H1 (cell line): ENCODE measurements around the gene VSIG10. TPM values are rescaled to one million over a fixed set of nuclear protein-coding genes. Genes with fewer than 3 reads are reported as not detected.

Source experiments
- CTCF ChIA-PET: fragments of 300-600 bp; sonication (Branson Sonifier 250); formaldehyde crosslinking; loops from one replicate; lab custom pipeline; 2021; ENCODE audit not compliant: partially characterized antibody; lab: Charles Lee
- POLR2A ChIA-PET: fragments of 300-600 bp; sonication (Branson Sonifier 250); formaldehyde crosslinking; loops from one replicate; lab custom pipeline; 2021; ENCODE audit warnings: inconsistent platforms; ENCODE audit not compliant: partially characterized antibody; lab: Charles Lee
- DNase-seq, 2 experiments: peaks; one replicate each; pipeline versions ENCODE4 v3.0.0 to v3.0.0-alpha.2; 2010 to 2022; ENCODE audit warnings: low spot score in 2 of 2, low read depth in 1 of 2, mixed read lengths in 1 of 2
- FAIRE-seq: peaks from 2 replicates; lab custom pipeline; 2011; peaks lifted over from hg19 to GRCh38; lab: Jason Lieb, UNC
- H2AFZ ChIP-seq: 2 replicates; pipeline ENCODE4 v1.8.1; 2012; ENCODE audit warnings: low read length, inconsistent platforms
- H2AK5ac ChIP-seq: 2 replicates; pipeline ENCODE4 v1.6.1; 2013; ENCODE audit warnings: low read depth, low read length
- H2BK120ac ChIP-seq: replicated peaks from 2 replicates; pipeline ENCODE3; 2013; ENCODE audit warnings: low read depth, low read length, inconsistent platforms
- H2BK12ac ChIP-seq: 2 replicates; pipeline ENCODE4 v1.6.1; 2013; ENCODE audit warnings: low read depth, low read length
- H2BK15ac ChIP-seq: 2 replicates; pipeline ENCODE4 v1.6.1; 2013; ENCODE audit warnings: low read length
- H2BK20ac ChIP-seq: 2 replicates; pipeline ENCODE4 v1.6.1; 2013; ENCODE audit warnings: low read length
- H2BK5ac ChIP-seq: 2 replicates; pipeline ENCODE4 v1.6.1; 2013; ENCODE audit warnings: low read depth, low read length
- H3K14ac ChIP-seq: 2 replicates; pipeline ENCODE4 v1.6.1; 2013; ENCODE audit warnings: inconsistent platforms; ENCODE audit not compliant: insufficient read length
- H3K18ac ChIP-seq: 2 replicates; pipeline ENCODE4 v1.6.1; 2013; ENCODE audit warnings: low read length; ENCODE audit errors: extremely low read depth
- H3K23ac ChIP-seq: 2 replicates; pipeline ENCODE4 v1.6.1; 2013; ENCODE audit warnings: inconsistent platforms; ENCODE audit not compliant: insufficient read length
- H3K23me2 ChIP-seq: 2 replicates; pipeline ENCODE4 v1.6.1; 2013; ENCODE audit warnings: low read depth, low read length
- H3K27ac ChIP-seq: 2 replicates; pipeline ENCODE4 v1.6.1; 2011; ENCODE audit warnings: low read depth, low read length, inconsistent platforms
- H3K27me3 ChIP-seq, 4 experiments: replicated peaks in 1 of 4; 1 replicate in 1 of 4; 2 replicates in 3 of 4; pipeline versions ENCODE4 v1.6.1 to v1.8.1; 2011 to 2013; ENCODE audit warnings: low read length in 3 of 4, mild to moderate bottlenecking in 3 of 4, inconsistent platforms in 2 of 4, mixed read lengths in 2 of 4, moderate library complexity in 1 of 4; ENCODE audit not compliant: control insufficient read depth in 3 of 4, insufficient read depth in 3 of 4; ENCODE audit errors: extremely low read depth in 1 of 4
- H3K36me3 ChIP-seq, 4 experiments: 2 replicates each; pipeline versions ENCODE4 v1.6.1 to v1.8.1; 2011 to 2013; ENCODE audit warnings: mild to moderate bottlenecking in 4 of 4, low read length in 3 of 4, moderate library complexity in 2 of 4, control low read depth in 1 of 4, inconsistent platforms in 1 of 4; ENCODE audit not compliant: insufficient read depth in 4 of 4, control insufficient read depth in 2 of 4
- H3K4ac ChIP-seq: replicated peaks from 2 replicates; pipeline ENCODE3; 2013; ENCODE audit warnings: low read length, low read depth, mixed read lengths, inconsistent platforms; ENCODE audit not compliant: insufficient read length
- H3K4me1 ChIP-seq, 4 experiments: replicated peaks in 1 of 4; 1 replicate in 1 of 4; 2 replicates in 3 of 4; pipeline versions ENCODE4 v1.6.1 to v1.8.1; 2011 to 2013; ENCODE audit warnings: low read length in 3 of 4, inconsistent platforms in 2 of 4, mixed read lengths in 1 of 4; ENCODE audit not compliant: insufficient read depth in 4 of 4, control insufficient read depth in 3 of 4
- H3K4me2 ChIP-seq, 2 experiments: 2 replicates each; pipeline versions ENCODE4 v1.6.1 to v1.8.1; 2011 to 2013; ENCODE audit warnings: low read depth in 2 of 2, low read length in 2 of 2, control low read depth in 1 of 2, inconsistent platforms in 1 of 2, mild to moderate bottlenecking in 1 of 2; ENCODE audit not compliant: insufficient read depth in 1 of 2
- H3K4me3 ChIP-seq, 4 experiments: fragments of 200-600, 300-600 bp in 1 of 4; sonication (generic), shearing (Covaris generic), sonication (Bioruptor Twin) in 1 of 4; 2 replicates each; pipeline versions ENCODE4 v1.5.1 to v1.8.1; 2011 to 2016; ENCODE audit warnings: low read length in 4 of 4, low read depth in 3 of 4, control low read depth in 2 of 4, inconsistent platforms in 2 of 4, mild to moderate bottlenecking in 2 of 4, mixed read lengths in 1 of 4, moderate library complexity in 1 of 4; ENCODE audit not compliant: insufficient read depth in 2 of 4; ENCODE audit errors: extremely low read depth in 1 of 4
- H3K56ac ChIP-seq: replicated peaks from 2 replicates; pipeline ENCODE3; 2013; ENCODE audit warnings: low read depth, mild to moderate bottlenecking, mixed read lengths, low read length, inconsistent platforms; ENCODE audit not compliant: insufficient read length
- H3K79me1 ChIP-seq: 2 replicates; pipeline ENCODE4 v1.6.1; 2013; ENCODE audit warnings: low read depth, low read length, control low read depth
- H3K79me2 ChIP-seq, 2 experiments: 2 replicates each; pipeline versions ENCODE4 v1.6.1 to v1.8.1; 2012 to 2013; ENCODE audit warnings: low read length in 2 of 2, mild to moderate bottlenecking in 2 of 2, inconsistent platforms in 1 of 2; ENCODE audit not compliant: insufficient read depth in 2 of 2, control insufficient read depth in 1 of 2
- H3K9ac ChIP-seq, 4 experiments: replicated peaks in 1 of 4; 1 replicate in 1 of 4; 2 replicates in 3 of 4; pipeline versions ENCODE4 v1.6.1 to v1.8.1; 2011 to 2013; ENCODE audit warnings: low read depth in 3 of 4, low read length in 3 of 4, control low read depth in 2 of 4, mild to moderate bottlenecking in 2 of 4, moderate library complexity in 2 of 4, inconsistent platforms in 1 of 4; ENCODE audit errors: extremely low read depth in 1 of 4
- H3K9me3 ChIP-seq, 2 experiments: 2 replicates each; pipeline versions ENCODE4 v1.6.1 to v1.8.1; 2012 to 2013; ENCODE audit warnings: mild to moderate bottlenecking in 2 of 2, moderate library complexity in 2 of 2, control low read depth in 1 of 2, inconsistent platforms in 1 of 2, low read depth in 1 of 2, low read length in 1 of 2, mixed read lengths in 1 of 2; ENCODE audit not compliant: insufficient read depth in 2 of 2
- H4K20me1 ChIP-seq, 2 experiments: replicated peaks in 1 of 2; 2 replicates each; pipeline versions ENCODE3 to v1.8.1; 2011 to 2013; ENCODE audit warnings: inconsistent platforms in 2 of 2, low read length in 2 of 2, mild to moderate bottlenecking in 1 of 2; ENCODE audit not compliant: insufficient read depth in 2 of 2, control insufficient read depth in 1 of 2
- H4K5ac ChIP-seq: 2 replicates; pipeline ENCODE4 v1.6.1; 2013; ENCODE audit warnings: low read length, low read depth, mixed read lengths, inconsistent platforms; ENCODE audit not compliant: insufficient read length
- H4K8ac ChIP-seq: 2 replicates; pipeline ENCODE4 v1.8.0; 2013; ENCODE audit warnings: mild to moderate bottlenecking, moderate library complexity, low read length, inconsistent platforms; ENCODE audit not compliant: insufficient read depth; ENCODE audit errors: extremely low read depth
- H4K91ac ChIP-seq: replicated peaks from 2 replicates; pipeline ENCODE3; 2013; ENCODE audit warnings: low read length, mixed read lengths, inconsistent platforms; ENCODE audit not compliant: insufficient read length
- ASH2L ChIP-seq: fragments of 200-600, 300-600 bp; sonication (generic); IDR thresholded peaks from one replicate; pipeline ENCODE4 v1.7.1; 2017; ENCODE audit warnings: low read length
- GTF2F1 ChIP-seq: IDR thresholded peaks from 2 replicates; pipeline ENCODE4 v1.6.1; 2012; ENCODE audit warnings: low read depth, low read length, improper control_type of control experiment, borderline replicate concordance
- POLR2A ChIP-seq, 2 experiments: IDR thresholded peaks; 1 replicate in 1 of 2; 2 replicates in 1 of 2; pipeline ENCODE4 v1.6.1; 2011; ENCODE audit warnings: low read depth in 2 of 2, low read length in 2 of 2, mild to moderate bottlenecking in 2 of 2; ENCODE audit errors: control extremely low read depth in 1 of 2
- POLR2AphosphoS5 ChIP-seq: IDR thresholded peaks from 2 replicates; pipeline ENCODE4 v1.6.1; 2011; ENCODE audit warnings: low read depth, low read length
- RBBP5 ChIP-seq: IDR thresholded peaks from 2 replicates; pipeline ENCODE4 v1.7.1; 2012; ENCODE audit warnings: low read depth, mild to moderate bottlenecking, inconsistent platforms, low read length, moderate library complexity, borderline replicate concordance
- SAP30 ChIP-seq: fragments of 300-600 bp; sonication (generic); IDR thresholded peaks from 2 replicates; pipeline ENCODE4 v1.7.1; 2012; ENCODE audit warnings: low read length, moderate library complexity, mild to moderate bottlenecking, inconsistent platforms; ENCODE audit not compliant: insufficient read depth, insufficient replicate concordance
- SIN3A ChIP-seq, 2 experiments: IDR thresholded peaks in 1 of 2; conservative IDR thresholded peaks in 1 of 2; 2 replicates each; pipeline ENCODE4 v1.6.1; 2011 to 2012; ENCODE audit warnings: low read length in 2 of 2, improper control_type of control experiment in 1 of 2, low read depth in 1 of 2, mild to moderate bottlenecking in 1 of 2
- SP1 ChIP-seq: IDR thresholded peaks from 2 replicates; pipeline ENCODE4 v1.6.1; 2011; ENCODE audit warnings: low read depth, low read length
- TAF1 ChIP-seq: IDR thresholded peaks from 2 replicates; pipeline ENCODE4 v1.6.1; 2011; ENCODE audit warnings: mild to moderate bottlenecking, low read depth, low read length
- TBP ChIP-seq: IDR thresholded peaks from 2 replicates; pipeline ENCODE4 v1.6.1; 2011; ENCODE audit warnings: low read depth, low read length, improper control_type of control experiment
- WGBS, 2 experiments: shearing (Covaris generic) in 1 of 2; methylation state at CpG; one replicate each; pipeline versions ENCODE4 v1.1.6 to v1.1.7; 2013 to 2015; ENCODE audit warnings: low lambda C conversion rate in 2 of 2, mixed read lengths in 2 of 2, inconsistent platforms in 1 of 2, low coverage in 1 of 2, missing lambda C conversion rate in 1 of 2; ENCODE audit not compliant: insufficient replicate concordance in 2 of 2, insufficient coverage in 1 of 2, insufficient read length in 1 of 2; ENCODE audit errors: extremely low coverage in 1 of 2, missing lambda C conversion rate in 1 of 2; 5-methylcytosine and 5-hydroxymethylcytosine counted together
- polyA plus RNA-seq, 7 experiments: library from polyadenylated mRNA; depleted of rRNA in 3 of 7; stranded (reverse) in 5 of 7; unstranded in 2 of 7; fragments of >200 nt in 5 of 7; fragments of 200-250 nt in 2 of 7; gene quantifications; 1 replicate in 5 of 7; 2 replicates in 1 of 7; 4 replicates in 1 of 7; pipeline versions ENCODE4 v1.2.1 to v1.2.3, GENCODE V29; 2011 to 2013; ENCODE audit warnings: missing spikeins in 2 of 7, mixed read lengths in 2 of 7
- total RNA-seq: library from RNA; stranded (reverse); fragmentation: NEBNext Ultra II Directional; extraction: Animal tissue kit (Norgen Biotek cat#: 25700); gene quantifications from 2 replicates; pipeline ENCODE4 v1.2.1, GENCODE V29; 2021

VSIG10 gene
- total and polyA plus RNA-seq, 2 of the 8 experiments (the other 6 are each of a cell fraction or from before 2014, with no cell fraction given) = 34.4 to 93.6 TPM

GRCh38 chr12:118061873-118062843 lies 41.7 kb downstream of the VSIG10 start:
- Histone ChIP-seq H3K4ac (peak overlapping the region; percentile 94), H3K23me2 (peaks cover 7% of the 10 kb centered on the region; the same call in 1 of the 2 replicates), H2BK20ac (peak overlapping the region; percentile 48; the same call in 1 of the 2 replicates), H4K5ac (peak overlapping the region; percentile 87), H2BK15ac (no peak overlapping the region), H2AK5ac (no peak overlapping the region; the same call in 1 of the 2 replicates), H2BK120ac (peak overlapping the region; percentile 50), H3K23ac (no peak overlapping the region), H3K9ac (peak overlapping the region; percentile 84 to 93 (median 85)), H2BK5ac (peak overlapping the region; percentile 97), H3K9me3 (no peaks in the 10 kb centered on the region), H3K4me2 (peak overlapping the region; percentile 85 to 98), H3K79me1 (peaks cover 8% of the 10 kb centered on the region; the same call in 1 of the 2 replicates), H3K14ac (no peak overlapping the region), H3K4me3 (peak overlapping the region; percentile 87 to 93 (median 91)), H3K36me3 (peaks cover 3 to 22% (median 8%) of the 10 kb centered on the region in 4 experiments; a peak in 7 of 8 replicates), H2AFZ (no peak overlapping the region), H3K18ac (peak overlapping the region; percentile 94), H3K27ac (peak overlapping the region; percentile 85), H4K91ac (peak overlapping the region; percentile 97), H2BK12ac (no peak overlapping the region; the same call in 1 of the 2 replicates), H3K79me2 (peaks cover 0 to 34% of the 10 kb centered on the region in 2 experiments; a peak in 2 of 4 replicates), H3K56ac (peak overlapping the region; percentile 98), H3K4me1 (peaks cover 3 to 10% (median 7%) of the 10 kb centered on the region in 4 experiments; a peak in 6 of 7 replicates), H4K8ac (peak overlapping the region; percentile 66; the same call in 1 of the 2 replicates), H4K20me1 (peaks cover 0 to 2% of the 10 kb centered on the region in 2 experiments), H3K27me3 (no peaks in the 10 kb centered on the region)
- POLR2A ChIA-PET = interaction anchor here (0.7 to 12.8 kb wide), 16 partner anchors 9 to 316 kb away, joined by 3 to 106 read pairs (median 5); partner anchors contain the start of genes PEBP1, RFC5 and VSIG10
- peak in 1 of 2 experiments; percentile 73 for DNase-seq
- 2% methylated on average over 44 of the region's 44 CpGs; no CpG with 5 or more reads in 1 of the 2 experiments for WGBS, 2 experiments
- CTCF ChIA-PET = interaction anchor here (0.6 to 1.2 kb wide), 2 partner anchors 32 to 1260 kb away, joined by 3 read pairs; no protein-coding TSS in a partner anchor
- no peak for FAIRE-seq
- TF ChIP-seq ASH2L = peak; percentile 79
- TF ChIP-seq SAP30 = no peak
- TF ChIP-seq SIN3A (conservative IDR thresholded peaks at IDR 0.05 in 1 of 2, IDR thresholded peaks at IDR 0.05 in 1 of 2; ENCODE audit: low read depth in 1 of 2, low read length in 2 of 2) = peak; percentile 43 to 81; a peak in 1 of 4 replicates
- peak; percentile 72 for TF ChIP-seq RBBP5
- TF ChIP-seq POLR2A (IDR thresholded peaks at IDR 0.05; ENCODE audit: control extremely low read depth in 1 of 2, low read depth in 2 of 2, low read length in 2 of 2) = peak; percentile 51 to 89
- TF ChIP-seq POLR2AphosphoS5 = peak; percentile 78
- TF ChIP-seq GTF2F1 = 0 out of 2 replicates have a peak, but pooled peaks have one; percentile 51
- peak; percentile 63; the same call in 1 of the 2 replicates for TF ChIP-seq TBP
- no peak for TF ChIP-seq SP1
- TF ChIP-seq TAF1 = peak; percentile 69
